ENCODE data around the gene BTNL2.

Gene BTNL2, protein sequence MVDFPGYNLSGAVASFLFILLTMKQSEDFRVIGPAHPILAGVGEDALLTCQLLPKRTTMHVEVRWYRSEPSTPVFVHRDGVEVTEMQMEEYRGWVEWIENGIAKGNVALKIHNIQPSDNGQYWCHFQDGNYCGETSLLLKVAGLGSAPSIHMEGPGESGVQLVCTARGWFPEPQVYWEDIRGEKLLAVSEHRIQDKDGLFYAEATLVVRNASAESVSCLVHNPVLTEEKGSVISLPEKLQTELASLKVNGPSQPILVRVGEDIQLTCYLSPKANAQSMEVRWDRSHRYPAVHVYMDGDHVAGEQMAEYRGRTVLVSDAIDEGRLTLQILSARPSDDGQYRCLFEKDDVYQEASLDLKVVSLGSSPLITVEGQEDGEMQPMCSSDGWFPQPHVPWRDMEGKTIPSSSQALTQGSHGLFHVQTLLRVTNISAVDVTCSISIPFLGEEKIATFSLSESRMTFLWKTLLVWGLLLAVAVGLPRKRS

DNA sequence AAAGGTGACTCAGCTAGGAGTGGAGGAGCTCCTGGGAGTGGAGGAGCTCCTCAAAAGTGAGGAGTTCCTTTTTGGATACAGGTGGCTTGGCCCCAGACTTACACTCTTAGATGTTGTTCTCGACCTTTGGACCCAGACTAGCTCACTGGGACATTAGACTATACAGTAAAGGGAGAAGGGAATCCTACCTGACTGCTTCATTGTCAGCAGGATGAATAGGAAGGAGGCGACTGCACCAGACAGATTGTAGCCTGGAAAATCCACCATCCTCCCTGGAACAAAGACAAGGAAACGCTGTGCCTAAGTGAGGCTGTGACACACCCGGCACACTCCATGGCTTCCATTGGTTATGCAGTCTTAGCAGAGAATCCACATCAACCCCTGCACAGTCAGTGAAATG is at the start of gene BTNL2:
BTNL2 (minus strand) TSS at position 325 of the 400 bp plus-strand sequence; CDS start at position 267, 58 bp downstream.
- H3K36me3 ChIP-seq (replicated peaks; ENCODE audit: low read depth, low read length): no peaks in the 10 kb centered on the region
- H3K4me1 ChIP-seq (ENCODE audit: low read length): peaks cover 13% of the 10 kb centered on the region
- TF ChIP-seq EZH2phosphoT487 (IDR thresholded peaks at IDR 0.05; ENCODE audit: low read depth): no peak
- TF ChIP-seq, protein P1, sequence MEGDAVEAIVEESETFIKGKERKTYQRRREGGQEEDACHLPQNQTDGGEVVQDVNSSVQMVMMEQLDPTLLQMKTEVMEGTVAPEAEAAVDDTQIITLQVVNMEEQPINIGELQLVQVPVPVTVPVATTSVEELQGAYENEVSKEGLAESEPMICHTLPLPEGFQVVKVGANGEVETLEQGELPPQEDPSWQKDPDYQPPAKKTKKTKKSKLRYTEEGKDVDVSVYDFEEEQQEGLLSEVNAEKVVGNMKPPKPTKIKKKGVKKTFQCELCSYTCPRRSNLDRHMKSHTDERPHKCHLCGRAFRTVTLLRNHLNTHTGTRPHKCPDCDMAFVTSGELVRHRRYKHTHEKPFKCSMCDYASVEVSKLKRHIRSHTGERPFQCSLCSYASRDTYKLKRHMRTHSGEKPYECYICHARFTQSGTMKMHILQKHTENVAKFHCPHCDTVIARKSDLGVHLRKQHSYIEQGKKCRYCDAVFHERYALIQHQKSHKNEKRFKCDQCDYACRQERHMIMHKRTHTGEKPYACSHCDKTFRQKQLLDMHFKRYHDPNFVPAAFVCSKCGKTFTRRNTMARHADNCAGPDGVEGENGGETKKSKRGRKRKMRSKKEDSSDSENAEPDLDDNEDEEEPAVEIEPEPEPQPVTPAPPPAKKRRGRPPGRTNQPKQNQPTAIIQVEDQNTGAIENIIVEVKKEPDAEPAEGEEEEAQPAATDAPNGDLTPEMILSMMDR (IDR thresholded peaks at IDR 0.05; ENCODE audit: low read depth, low read length): no peak
- H3K27me3 ChIP-seq (ENCODE audit: low read depth, low read length): 0 out of 2 replicates have a peak, but pooled peaks cover 8% of the 10 kb centered on the region
- H3K79me2 ChIP-seq (ENCODE audit: low read length): no peaks in the 10 kb centered on the region
- no peaks in the 10 kb centered on the region for H4K20me1 ChIP-seq (ENCODE audit: insufficient read depth, low read length)
- H2AFZ ChIP-seq (ENCODE audit: low read depth, low read length): no peak within 1 kb of the TSS
- no peak within 1 kb of the TSS for H3K9ac ChIP-seq (ENCODE audit: low read length)
- no peak within 1 kb of the TSS for H3K4me2 ChIP-seq (ENCODE audit: low read length)
- no peak within 1 kb of the TSS for H3K4me3 ChIP-seq (ENCODE audit: low read length)
- H3K27ac ChIP-seq (ENCODE audit: low read length): no peak within 1 kb of the TSS
- H3K9me3 ChIP-seq (ENCODE audit: insufficient read depth, low read length): no peaks in the 10 kb centered on the region

DNA sequence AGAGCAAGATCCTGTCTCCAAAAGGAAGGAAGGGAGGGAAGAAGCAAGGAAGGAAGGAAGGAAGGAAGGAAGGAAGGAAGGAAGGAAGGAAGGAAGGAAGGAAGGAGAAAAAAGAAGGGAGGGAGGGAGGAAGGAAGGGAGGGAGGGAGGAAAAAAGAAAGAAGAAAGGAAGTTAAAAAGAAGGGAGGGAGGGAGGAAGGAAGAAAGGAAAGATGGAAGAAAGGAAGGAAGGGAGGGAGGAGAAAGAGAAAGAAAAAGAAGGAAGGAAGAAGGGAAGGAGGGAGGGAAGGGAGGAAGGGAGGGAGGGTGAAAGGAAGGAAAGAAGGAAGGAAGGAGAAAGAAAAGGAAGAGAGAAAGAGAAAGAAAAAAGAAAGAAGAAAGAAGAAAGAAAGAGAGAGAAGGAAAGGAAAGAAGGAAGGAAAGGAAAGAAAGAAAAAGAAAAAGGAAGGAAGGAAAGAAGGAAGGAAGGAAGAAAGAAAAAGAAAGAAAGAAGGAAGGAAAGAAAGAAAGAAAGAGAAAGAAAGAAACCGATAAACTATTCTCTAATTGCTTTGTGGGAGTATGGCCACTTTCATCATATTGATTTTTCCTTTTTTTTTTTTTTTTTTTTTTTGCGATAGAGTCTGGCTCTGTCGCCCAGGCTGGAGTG is 42.2 kb upstream of the BTNL2 start:
- Histone ChIP-seq H4K20me1 (ENCODE audit: insufficient read depth, low read length) (peaks cover 15% of the 10 kb centered on the region), H3K9me3 (ENCODE audit: insufficient read depth, low read length) (no peaks in the 10 kb centered on the region), H3K4me2 (ENCODE audit: low read length) (no peak overlapping the region), H3K27me3 (ENCODE audit: low read depth, low read length) (no peaks in the 10 kb centered on the region), H3K4me3 (ENCODE audit: low read length) (no peak overlapping the region), H3K36me3 (replicated peaks; ENCODE audit: low read depth, low read length) (peaks cover 17% of the 10 kb centered on the region), H3K27ac (ENCODE audit: low read length) (no peak overlapping the region), H3K79me2 (ENCODE audit: low read length) (0 out of 2 replicates have a peak, but pooled peaks cover 1% of the 10 kb centered on the region), H2AFZ (ENCODE audit: low read depth, low read length) (no peak overlapping the region), H3K9ac (ENCODE audit: low read length) (no peak overlapping the region), H3K4me1 (ENCODE audit: low read length) (no peaks in the 10 kb centered on the region)
- TF ChIP-seq, protein P1 (IDR thresholded peaks at IDR 0.05; ENCODE audit: low read depth, low read length): no peak
- TF ChIP-seq EZH2phosphoT487 (IDR thresholded peaks at IDR 0.05; ENCODE audit: low read depth): no peak

DNA sequence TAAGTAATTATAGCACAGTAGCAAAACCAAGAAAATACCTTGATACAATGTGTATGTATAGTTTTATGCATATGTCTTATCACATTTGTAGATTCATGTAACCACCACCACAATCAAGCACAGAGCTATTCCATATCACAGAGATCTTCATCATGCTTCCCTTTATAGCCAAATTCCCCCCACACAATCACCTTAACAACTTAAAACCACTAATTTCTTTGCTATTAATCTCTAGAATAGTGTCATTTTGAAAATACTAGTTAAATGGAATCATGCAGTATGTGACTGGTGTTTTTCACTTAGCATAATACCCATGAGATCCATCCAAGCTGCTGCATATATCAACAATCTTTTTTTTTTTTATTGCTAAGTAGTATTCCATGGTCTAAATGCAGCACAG is 41.0 kb upstream of the BTNL2 start:
- peaks cover under 1% of the 10 kb centered on the region for H3K4me1 ChIP-seq (ENCODE audit: low read length)
- H3K79me2 ChIP-seq (ENCODE audit: low read length): peaks cover 13% of the 10 kb centered on the region
- no peaks in the 10 kb centered on the region for H3K9me3 ChIP-seq (ENCODE audit: insufficient read depth, low read length)
- no peaks in the 10 kb centered on the region for H3K27me3 ChIP-seq (ENCODE audit: low read depth, low read length)
- no peak overlapping the region for H3K4me3 ChIP-seq (ENCODE audit: low read length)
- H4K20me1 ChIP-seq (ENCODE audit: insufficient read depth, low read length): peaks cover 28% of the 10 kb centered on the region
- no peak overlapping the region for H3K9ac ChIP-seq (ENCODE audit: low read length)
- no peak overlapping the region for H3K27ac ChIP-seq (ENCODE audit: low read length)
- H3K4me2 ChIP-seq (ENCODE audit: low read length): no peak overlapping the region
- peaks cover 30% of the 10 kb centered on the region for H3K36me3 ChIP-seq (replicated peaks; ENCODE audit: low read depth, low read length)
- TF ChIP-seq, protein P1 (IDR thresholded peaks at IDR 0.05; ENCODE audit: low read depth, low read length): no peak
- TF ChIP-seq EZH2phosphoT487 (IDR thresholded peaks at IDR 0.05; ENCODE audit: low read depth): no peak
- H2AFZ ChIP-seq (ENCODE audit: low read depth, low read length): no peak overlapping the region

DNA sequence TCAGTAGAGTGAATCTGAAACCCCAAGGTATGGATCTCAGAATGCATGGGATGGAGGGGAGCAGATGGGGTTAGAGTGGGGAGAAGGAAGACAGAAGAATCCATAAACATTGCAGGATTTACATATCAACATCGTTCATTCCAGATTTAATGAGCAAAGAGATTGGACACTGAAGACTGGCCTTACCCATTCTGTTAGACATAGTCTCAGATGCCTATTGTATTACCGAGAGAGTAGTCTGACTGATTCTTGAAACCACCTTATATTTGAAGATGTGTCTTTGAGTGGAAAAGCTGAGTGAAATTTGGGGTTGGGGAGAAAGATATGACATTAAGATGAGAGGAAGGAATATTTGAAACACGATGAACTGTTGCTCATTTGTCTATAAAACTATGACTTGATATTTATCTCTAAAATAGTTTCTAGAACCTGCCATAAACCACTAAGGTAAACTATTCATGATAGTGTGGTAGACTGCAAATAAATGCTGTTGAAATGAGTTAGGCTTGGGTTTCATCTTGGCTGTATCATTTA is 38.4 kb upstream of the BTNL2 start:
- peak overlapping the region; percentile 32; the same call in 1 of the 2 replicates for H3K27ac ChIP-seq (ENCODE audit: low read length)
- no peak for TF ChIP-seq EZH2phosphoT487 (IDR thresholded peaks at IDR 0.05; ENCODE audit: low read depth)
- TF ChIP-seq, protein P1 (IDR thresholded peaks at IDR 0.05; ENCODE audit: low read depth, low read length): no peak
- peaks cover 54% of the 10 kb centered on the region for H3K36me3 ChIP-seq (replicated peaks; ENCODE audit: low read depth, low read length)
- H3K4me1 ChIP-seq (ENCODE audit: low read length): peaks cover 18% of the 10 kb centered on the region
- no peak overlapping the region for H3K9ac ChIP-seq (ENCODE audit: low read length)
- H2AFZ ChIP-seq (ENCODE audit: low read depth, low read length): no peak overlapping the region
- no peak overlapping the region for H3K4me3 ChIP-seq (ENCODE audit: low read length)
- no peak overlapping the region for H3K4me2 ChIP-seq (ENCODE audit: low read length)
- peaks cover 39% of the 10 kb centered on the region for H3K79me2 ChIP-seq (ENCODE audit: low read length)
- H4K20me1 ChIP-seq (ENCODE audit: insufficient read depth, low read length): peaks cover 53% of the 10 kb centered on the region
- H3K27me3 ChIP-seq (ENCODE audit: low read depth, low read length): no peaks in the 10 kb centered on the region
- no peaks in the 10 kb centered on the region for H3K9me3 ChIP-seq (ENCODE audit: insufficient read depth, low read length)
